IPS-20b (cell line): Measurements from ENCODE around the gene TBC1D5.
"Not testable (repeated sequence)": the region's sequence is repeated elsewhere in the genome, so short reads cannot be mapped to it uniquely, and the experiment has no call there.

Experiments used
- H3K27ac ChIP-seq: one replicate; pipeline ENCODE4 v1.5.1; 2013; ENCODE audit warnings: low read length
- H3K27me3 ChIP-seq: 2 replicates; pipeline ENCODE4 v1.6.1; 2013; ENCODE audit warnings: mild to moderate bottlenecking, low read length, inconsistent platforms; ENCODE audit not compliant: insufficient read depth
- H3K36me3 ChIP-seq: 2 replicates; pipeline ENCODE4 v1.6.1; 2013; ENCODE audit warnings: low read depth, mild to moderate bottlenecking, inconsistent platforms, low read length, moderate library complexity; ENCODE audit not compliant: insufficient read depth
- H3K4me1 ChIP-seq: 2 replicates; pipeline ENCODE4 v1.6.1; 2013; ENCODE audit warnings: mild to moderate bottlenecking, control low read depth, inconsistent platforms, low read length, moderate library complexity; ENCODE audit not compliant: insufficient read depth
- H3K4me3 ChIP-seq: 2 replicates; pipeline ENCODE4 v1.5.1; 2013; ENCODE audit warnings: mild to moderate bottlenecking, low read length, inconsistent platforms
- H3K9ac ChIP-seq: 2 replicates; pipeline ENCODE4 v1.6.1; 2013; ENCODE audit warnings: low read depth, mild to moderate bottlenecking, inconsistent platforms, low read length, moderate library complexity
- H3K9me3 ChIP-seq: 2 replicates; pipeline ENCODE4 v1.6.1; 2013; ENCODE audit warnings: mild to moderate bottlenecking, low read depth, low read length, inconsistent platforms; ENCODE audit not compliant: insufficient read depth

Gene TBC1D5

GRCh38 chr3:17699815-17700214 lies 42.6 kb downstream of the TBC1D5 start:
- not testable (repeated sequence) for H3K27ac ChIP-seq, H3K36me3 ChIP-seq, H3K4me3 ChIP-seq, H3K4me1 ChIP-seq, H3K27me3 ChIP-seq, H3K9ac ChIP-seq, H3K9me3 ChIP-seq

GRCh38 chr3:17695665-17696064 lies 46.8 kb downstream of the TBC1D5 start:
- H3K9me3 ChIP-seq, H3K4me1 ChIP-seq, H3K4me3 ChIP-seq: not testable (repeated sequence)

GRCh38 chr3:17693670-17693999 lies 48.8 kb downstream of the TBC1D5 start:
- not testable (repeated sequence) for H3K9me3 ChIP-seq, H3K9ac ChIP-seq, H3K27ac ChIP-seq, H3K27me3 ChIP-seq, H3K4me1 ChIP-seq, H3K4me3 ChIP-seq, H3K36me3 ChIP-seq

More at GRCh38 chr3:17695665-17696064, 46.8 kb downstream of the TBC1D5 start:
- not testable (repeated sequence) for H3K27me3 ChIP-seq, H3K27ac ChIP-seq, H3K36me3 ChIP-seq, H3K9ac ChIP-seq

- H3K9ac ChIP-seq, H3K27ac ChIP-seq: not testable (repeated sequence)
These were observed 49.4 kb downstream of the TBC1D5 start for GRCh38 chr3:17692846-17693669.

GRCh38 chr3:17687566-17687965 lies 54.9 kb downstream of the TBC1D5 start:
- Histone ChIP-seq H3K9ac (no peak overlapping the region), H3K9me3 (no peaks in the 10 kb centered on the region), H3K36me3 (no peaks in the 10 kb centered on the region), H3K4me3 (no peak overlapping the region), H3K4me1 (no peaks in the 10 kb centered on the region), H3K27ac (no peak overlapping the region), H3K27me3 (no peaks in the 10 kb centered on the region)

More at GRCh38 chr3:17692846-17693669, 49.4 kb downstream of the TBC1D5 start:
- not testable (repeated sequence) for H3K36me3 ChIP-seq, H3K27me3 ChIP-seq, H3K4me1 ChIP-seq, H3K4me3 ChIP-seq, H3K9me3 ChIP-seq

GRCh38 chr3:17686613-17687012 lies 55.8 kb downstream of the TBC1D5 start:
- Histone ChIP-seq H3K36me3 (no peaks in the 10 kb centered on the region), H3K9me3 (no peaks in the 10 kb centered on the region), H3K4me1 (no peaks in the 10 kb centered on the region), H3K27me3 (no peaks in the 10 kb centered on the region), H3K9ac (no peak overlapping the region), H3K27ac (no peak overlapping the region), H3K4me3 (no peak overlapping the region)

GRCh38 chr3:17683542-17684207 lies 58.8 kb downstream of the TBC1D5 start:
- Histone ChIP-seq H3K27ac (no peak overlapping the region), H3K4me1 (no peaks in the 10 kb centered on the region), H3K27me3 (no peaks in the 10 kb centered on the region), H3K9me3 (no peaks in the 10 kb centered on the region), H3K4me3 (no peak overlapping the region), H3K36me3 (no peaks in the 10 kb centered on the region), H3K9ac (no peak overlapping the region)

GRCh38 chr3:17680530-17680929 lies 61.9 kb downstream of the TBC1D5 start:
- no peak overlapping the region for H3K9ac ChIP-seq
- no peaks in the 10 kb centered on the region for H3K36me3 ChIP-seq
- no peaks in the 10 kb centered on the region for H3K4me1 ChIP-seq

GRCh38 chr3:17678116-17678741 lies 64.2 kb downstream of the TBC1D5 start:
- Histone ChIP-seq H3K4me1 (no peaks in the 10 kb centered on the region), H3K36me3 (no peaks in the 10 kb centered on the region)

More at GRCh38 chr3:17680530-17680929, 61.9 kb downstream of the TBC1D5 start:
- H3K27me3 ChIP-seq: no peaks in the 10 kb centered on the region
- no peaks in the 10 kb centered on the region for H3K9me3 ChIP-seq
- no peak overlapping the region for H3K4me3 ChIP-seq
- no peak overlapping the region for H3K27ac ChIP-seq

GRCh38 chr3:17674082-17674686 lies 68.2 kb downstream of the TBC1D5 start:
- no peak overlapping the region for H3K4me3 ChIP-seq
- H3K9me3 ChIP-seq: no peaks in the 10 kb centered on the region
- no peaks in the 10 kb centered on the region for H3K36me3 ChIP-seq
- H3K4me1 ChIP-seq: no peaks in the 10 kb centered on the region
- H3K9ac ChIP-seq: no peak overlapping the region
- H3K27ac ChIP-seq: no peak overlapping the region
- no peaks in the 10 kb centered on the region for H3K27me3 ChIP-seq

More at GRCh38 chr3:17678116-17678741, 64.2 kb downstream of the TBC1D5 start:
- H3K9ac ChIP-seq: no peak overlapping the region
- no peaks in the 10 kb centered on the region for H3K9me3 ChIP-seq
- no peak overlapping the region for H3K27ac ChIP-seq
- H3K27me3 ChIP-seq: no peaks in the 10 kb centered on the region
- no peak overlapping the region for H3K4me3 ChIP-seq

- no peaks in the 10 kb centered on the region for H3K4me1 ChIP-seq
- no peak overlapping the region for H3K9ac ChIP-seq
- no peak overlapping the region for H3K4me3 ChIP-seq
- H3K36me3 ChIP-seq: no peaks in the 10 kb centered on the region
- H3K27ac ChIP-seq: no peak overlapping the region
- H3K9me3 ChIP-seq: no peaks in the 10 kb centered on the region
- no peaks in the 10 kb centered on the region for H3K27me3 ChIP-seq
These were observed 69.9 kb downstream of the TBC1D5 start for GRCh38 chr3:17672506-17672905.
